NCI-H2081 treated with DMSO at 0.1 percent for 48 hours (cell line): ENCODE measurements around the gene TASL.
"Not testable (repeated sequence)": the region's sequence is repeated elsewhere in the genome, so short reads cannot be mapped to it uniquely, and the experiment has no call there.

Experiments
- DNase-seq: peaks from one replicate; lab custom pipeline; 2025; lab: John Stamatoyannopoulos, UW

TASL gene

GRCh38 chrX:30576881-30577280 lies 685 bp downstream of the TASL start:
- DNase-seq, result no peak

GRCh38 chrX:30573125-30573524 lies 4.4 kb downstream of the TASL start:
- DNase-seq, result no peak

- DNase-seq, result no peak
These were observed 4.9 kb downstream of the TASL start for GRCh38 chrX:30572678-30573077.

- no peak for DNase-seq
These were observed 5.6 kb downstream of the TASL start for GRCh38 chrX:30572004-30572403.

- no peak for DNase-seq
These were observed 7.1 kb downstream of the TASL start for GRCh38 chrX:30570505-30570904.

- no peak for DNase-seq
These were observed 9.4 kb downstream of the TASL start for GRCh38 chrX:30568136-30568535.

- DNase-seq, result not testable (repeated sequence)
These were observed 14.5 kb downstream of the TASL start for GRCh38 chrX:30563070-30563469.

GRCh38 chrX:30561191-30561590 lies 16.4 kb downstream of the TASL start:
- DNase-seq, result no peak

GRCh38 chrX:30538271-30538670 lies 39.3 kb downstream of the TASL start:
- DNase-seq, result no peak

GRCh38 chrX:30533835-30534234 lies 43.7 kb downstream of the TASL start:
- no peak for DNase-seq

- no peak for DNase-seq
These were observed 44.3 kb downstream of the TASL start for GRCh38 chrX:30533266-30533665.

- no peak for DNase-seq
These were observed 47.0 kb downstream of the TASL start for GRCh38 chrX:30530606-30531005.

GRCh38 chrX:30525732-30526131 lies 51.8 kb downstream of the TASL start:
- no peak for DNase-seq

- DNase-seq, result no peak
These were observed 56.0 kb downstream of the TASL start for GRCh38 chrX:30521440-30522182.

GRCh38 chrX:30513284-30513683 lies 64.3 kb downstream of the TASL start:
- no peak for DNase-seq
